ENCODE measurements around the gene GPR137.

DNA sequence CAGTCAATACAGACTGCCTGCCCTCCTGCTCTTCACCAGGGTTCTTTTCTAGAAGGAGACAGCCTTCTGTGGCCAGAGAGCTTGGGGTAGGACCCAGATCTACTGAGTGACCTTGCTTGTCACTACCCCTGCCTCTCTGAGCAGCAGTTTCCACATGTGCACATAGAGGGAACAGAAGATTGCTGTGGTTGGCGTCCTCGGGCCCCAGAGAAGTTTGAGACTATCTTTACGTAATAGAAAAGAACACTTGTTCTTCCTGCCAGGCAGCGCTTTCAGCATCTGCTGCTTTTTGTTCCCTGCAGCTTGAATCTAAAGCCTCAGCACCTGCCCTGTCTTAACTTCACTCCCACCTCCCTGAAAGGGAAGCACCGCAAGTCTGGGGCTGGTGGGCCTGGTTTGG is 46.6 kb upstream of the GPR137 start:
- TF ChIP-seq, protein P1, sequence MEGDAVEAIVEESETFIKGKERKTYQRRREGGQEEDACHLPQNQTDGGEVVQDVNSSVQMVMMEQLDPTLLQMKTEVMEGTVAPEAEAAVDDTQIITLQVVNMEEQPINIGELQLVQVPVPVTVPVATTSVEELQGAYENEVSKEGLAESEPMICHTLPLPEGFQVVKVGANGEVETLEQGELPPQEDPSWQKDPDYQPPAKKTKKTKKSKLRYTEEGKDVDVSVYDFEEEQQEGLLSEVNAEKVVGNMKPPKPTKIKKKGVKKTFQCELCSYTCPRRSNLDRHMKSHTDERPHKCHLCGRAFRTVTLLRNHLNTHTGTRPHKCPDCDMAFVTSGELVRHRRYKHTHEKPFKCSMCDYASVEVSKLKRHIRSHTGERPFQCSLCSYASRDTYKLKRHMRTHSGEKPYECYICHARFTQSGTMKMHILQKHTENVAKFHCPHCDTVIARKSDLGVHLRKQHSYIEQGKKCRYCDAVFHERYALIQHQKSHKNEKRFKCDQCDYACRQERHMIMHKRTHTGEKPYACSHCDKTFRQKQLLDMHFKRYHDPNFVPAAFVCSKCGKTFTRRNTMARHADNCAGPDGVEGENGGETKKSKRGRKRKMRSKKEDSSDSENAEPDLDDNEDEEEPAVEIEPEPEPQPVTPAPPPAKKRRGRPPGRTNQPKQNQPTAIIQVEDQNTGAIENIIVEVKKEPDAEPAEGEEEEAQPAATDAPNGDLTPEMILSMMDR (IDR thresholded peaks at IDR 0.05; ENCODE audit: low read depth, low read length, poor library complexity, severe bottlenecking) = no peak
- no peak for TF ChIP-seq EZH2phosphoT487 (IDR thresholded peaks at IDR 0.05; ENCODE audit: borderline replicate concordance, low read length)
